ENCODE measurements around the gene RRP15.

- TF ChIP-seq POLR2A (IDR thresholded peaks at IDR 0.05) (no peak), CTCF (IDR thresholded peaks at IDR 0.05) (no peak), POLR2AphosphoS5 (IDR thresholded peaks at IDR 0.05) (no peak)
Observed at GRCh38 chr1:218305472-218306064, 20.5 kb downstream of the RRP15 start.
